H1 (cell line): ENCODE results near the gene TKTL2. TPM values are rescaled to one million over a fixed set of nuclear protein-coding genes. Genes with fewer than 3 reads are reported as not detected.

Source experiments
- BACH1 ChIP-seq: IDR thresholded peaks from 2 replicates; pipeline ENCODE4 v1.6.1; 2012; ENCODE audit warnings: low read length, improper control_type of control experiment
- KDM1A ChIP-seq: fragments of 200-600, 300-600 bp; sonication (generic); IDR thresholded peaks from 2 replicates; pipeline ENCODE4 v1.7.1; 2016; ENCODE audit warnings: mild to moderate bottlenecking, low read length, borderline replicate concordance
- NANOG ChIP-seq: IDR thresholded peaks from 2 replicates; pipeline ENCODE4 v1.6.1; 2011; ENCODE audit warnings: low read length, low read depth, mild to moderate bottlenecking, inconsistent platforms; ENCODE audit not compliant: insufficient read depth, poor library complexity, severe bottlenecking
- POLR2AphosphoS5 ChIP-seq: IDR thresholded peaks from 2 replicates; pipeline ENCODE4 v1.6.1; 2011; ENCODE audit warnings: low read depth, low read length
- polyA plus RNA-seq, 7 experiments: library from polyadenylated mRNA; depleted of rRNA in 3 of 7; stranded (reverse) in 5 of 7; unstranded in 2 of 7; fragments of >200 nt in 5 of 7; fragments of 200-250 nt in 2 of 7; gene quantifications; 1 replicate in 5 of 7; 2 replicates in 1 of 7; 4 replicates in 1 of 7; pipeline versions ENCODE4 v1.2.1 to v1.2.3, GENCODE V29; 2011 to 2013; ENCODE audit warnings: missing spikeins in 2 of 7, mixed read lengths in 2 of 7
- total RNA-seq: library from RNA; stranded (reverse); fragmentation: NEBNext Ultra II Directional; extraction: Animal tissue kit (Norgen Biotek cat#: 25700); gene quantifications from 2 replicates; pipeline ENCODE4 v1.2.1, GENCODE V29; 2021

The TKTL2 gene
- total and polyA plus RNA-seq, 2 of the 8 experiments (the other 6 are each of a cell fraction or from before 2014, with no cell fraction given), result not detected

DNA sequence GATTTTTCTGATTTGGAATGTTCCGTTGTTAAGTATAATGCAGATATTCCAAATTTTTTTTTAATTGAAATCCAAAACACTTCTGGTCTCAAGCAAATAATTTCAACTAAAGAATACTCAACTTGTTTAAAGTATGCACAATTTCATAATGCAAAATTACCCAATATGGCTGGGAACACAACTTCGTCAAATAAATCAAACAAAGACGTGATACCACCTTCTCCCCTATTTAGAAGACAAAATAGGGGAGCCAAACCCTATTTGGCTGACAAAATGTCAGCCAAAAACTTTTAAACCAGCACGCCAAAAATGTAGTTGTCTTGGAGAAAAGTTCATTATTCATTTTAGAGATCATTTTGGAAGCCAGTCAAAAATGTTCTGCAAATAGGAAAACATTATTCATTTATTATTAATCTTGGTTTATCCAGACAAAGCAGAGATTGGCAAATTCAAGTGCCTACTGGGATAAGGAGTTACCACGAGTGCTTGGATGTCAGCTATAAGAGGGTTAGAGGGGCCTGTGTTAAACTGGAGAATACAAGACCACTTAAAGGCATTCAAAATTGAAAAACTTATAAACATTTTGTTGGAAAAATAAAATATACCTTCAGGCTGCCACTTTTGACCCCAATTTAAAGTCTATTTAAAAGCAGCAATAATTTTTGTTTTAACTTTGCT, 3.3 kb upstream of the TKTL2 start (continued):
- TF ChIP-seq POLR2AphosphoS5, result no peak
- TF ChIP-seq KDM1A, result no peak
- no peak for TF ChIP-seq NANOG
- no peak for TF ChIP-seq BACH1
